Endothelial cell of umbilical vein (primary cell): Measurements from ENCODE around the gene TFDP2. TPM values are rescaled to one million over a fixed set of nuclear protein-coding genes. Genes with fewer than 3 reads are reported as not detected.

ENCODE experiments used
- BruUV-seq: library from RNA; stranded (reverse); fragments of 400-500 nt; replicated peaks from 2 replicates; lab custom pipeline; 2021; lab: Mats Ljungman, UMichigan
- CTCF ChIA-PET: fragments of 300-600, 350-600 bp; sonication (Branson Sonifier 250); formaldehyde crosslinking; loops from one replicate; lab custom pipeline; 2021; ENCODE audit warnings: antibody characterized with exemption, inconsistent platforms; lab: Charles Lee
- POLR2A ChIA-PET: fragments of 300-600, 350-600 bp; sonication (Branson Sonifier 250); formaldehyde crosslinking; loops from one replicate; lab custom pipeline; 2021; ENCODE audit warnings: antibody characterized with exemption, inconsistent platforms; lab: Charles Lee
- DNase-seq: peaks from one replicate; pipeline ENCODE4 v3.0.0-alpha.2; 2011; ENCODE audit warnings: low read depth, low spot score
- FAIRE-seq: peaks from 2 replicates; lab custom pipeline; 2011; peaks lifted over from hg19 to GRCh38; lab: Jason Lieb, UNC
- H2AFZ ChIP-seq: 2 replicates; pipeline ENCODE4 v1.6.0; 2012; ENCODE audit warnings: low read depth, low read length, control low read depth, inconsistent platforms
- H3K27ac ChIP-seq: 2 replicates; pipeline ENCODE4 v1.5.1; 2011; ENCODE audit warnings: low read depth, mild to moderate bottlenecking, control low read depth, low read length, moderate library complexity; ENCODE audit not compliant: insufficient read depth
- H3K27me3 ChIP-seq, 2 experiments: 2 replicates each; pipeline versions ENCODE4 v1.6.0 to v1.6.1; 2011; ENCODE audit warnings: low read length in 2 of 2, mixed read lengths in 1 of 2; ENCODE audit not compliant: control insufficient read depth in 2 of 2, insufficient read depth in 2 of 2
- H3K36me3 ChIP-seq, 2 experiments: 2 replicates in 1 of 2; 3 replicates in 1 of 2; pipeline ENCODE4 v1.5.1; 2011; ENCODE audit warnings: low read length in 2 of 2, mild to moderate bottlenecking in 1 of 2, moderate library complexity in 1 of 2; ENCODE audit not compliant: control insufficient read depth in 2 of 2, insufficient read depth in 2 of 2; ENCODE audit errors: extremely low read depth in 1 of 2
- H3K4me1 ChIP-seq: 3 replicates; pipeline ENCODE4 v1.5.1; 2011; ENCODE audit warnings: mild to moderate bottlenecking, low read length; ENCODE audit not compliant: control insufficient read depth, insufficient read depth; ENCODE audit errors: extremely low read depth
- H3K4me2 ChIP-seq: 2 replicates; pipeline ENCODE4 v1.6.1; 2011; ENCODE audit warnings: low read length, control low read depth, mixed read lengths; ENCODE audit not compliant: insufficient read depth
- H3K4me3 ChIP-seq, 3 experiments: fragments of 200-600 bp in 1 of 3; sonication (generic), shearing (Covaris generic) in 1 of 3; replicated peaks in 1 of 3; 2 replicates each; pipeline ENCODE4 v1.5.1; 2011 to 2016; ENCODE audit warnings: control low read depth in 3 of 3, low read length in 3 of 3, mild to moderate bottlenecking in 2 of 3, inconsistent platforms in 1 of 3, low read depth in 1 of 3, moderate library complexity in 1 of 3; ENCODE audit not compliant: insufficient read depth in 1 of 3
- H3K79me2 ChIP-seq: 2 replicates; pipeline ENCODE4 v1.6.0; 2012; ENCODE audit warnings: low read length, inconsistent platforms; ENCODE audit not compliant: control insufficient read depth, insufficient read depth
- H3K9ac ChIP-seq: replicated peaks from 2 replicates; pipeline ENCODE3; 2011; ENCODE audit warnings: low read length, control low read depth; ENCODE audit not compliant: insufficient read depth; ENCODE audit errors: extremely low read depth
- H3K9me1 ChIP-seq: replicated peaks from 3 replicates; pipeline ENCODE4 v1.6.0; 2011; ENCODE audit warnings: mild to moderate bottlenecking, low read length; ENCODE audit not compliant: control insufficient read depth, insufficient read depth; ENCODE audit errors: extremely low read depth
- H3K9me3 ChIP-seq: replicated peaks from 2 replicates; pipeline ENCODE4 v1.5.1; 2012; ENCODE audit warnings: low read length, inconsistent platforms; ENCODE audit not compliant: control insufficient read depth, insufficient read depth
- H4K20me1 ChIP-seq: replicated peaks from 2 replicates; pipeline ENCODE3; 2011; ENCODE audit warnings: mild to moderate bottlenecking, low read length; ENCODE audit not compliant: control insufficient read depth, insufficient read depth; ENCODE audit errors: extremely low read depth
- CTCF ChIP-seq, 2 donors: IDR thresholded peaks; 1 replicate in 1 of 2; 2 replicates in 1 of 2; pipeline ENCODE4 v1.5.1; 2011; ENCODE audit warnings: low read length in 2 of 2, mild to moderate bottlenecking in 2 of 2, moderate library complexity in 2 of 2, control low read depth in 1 of 2, inconsistent platforms in 1 of 2, low read depth in 1 of 2; ENCODE audit not compliant: insufficient read depth in 1 of 2; ENCODE audit errors: extremely low read depth in 1 of 2
- EZH2 ChIP-seq: IDR thresholded peaks from 2 replicates; pipeline ENCODE4 v1.6.1; 2012; ENCODE audit warnings: borderline replicate concordance, low read depth, mild to moderate bottlenecking, moderate library complexity, low read length, inconsistent platforms; ENCODE audit not compliant: severe bottlenecking
- FOS ChIP-seq: IDR thresholded peaks from 2 replicates; pipeline ENCODE4 v1.6.1; 2011; ENCODE audit warnings: mild to moderate bottlenecking, low read length, moderate library complexity, borderline replicate concordance; ENCODE audit not compliant: insufficient read depth
- GATA2 ChIP-seq: IDR thresholded peaks from 2 replicates; pipeline ENCODE4 v1.7.0; 2011; ENCODE audit warnings: low read depth, mild to moderate bottlenecking, moderate library complexity, mixed read lengths, low read length; ENCODE audit not compliant: insufficient read length, insufficient read depth
- JUN ChIP-seq: IDR thresholded peaks from 2 replicates; pipeline ENCODE4 v1.6.1; 2011; ENCODE audit warnings: borderline replicate concordance, low read depth; ENCODE audit not compliant: insufficient read length, insufficient read depth
- MAX ChIP-seq: IDR thresholded peaks from 2 replicates; pipeline ENCODE4 v1.6.1; 2011; ENCODE audit not compliant: insufficient read depth, insufficient read length
- MYC ChIP-seq: IDR thresholded peaks from one replicate; pipeline ENCODE4 v1.6.1; 2011; ENCODE audit warnings: mild to moderate bottlenecking, low read depth, low read length
- POLR2A ChIP-seq: IDR thresholded peaks from 2 replicates; pipeline ENCODE4 v1.6.1; 2012; ENCODE audit warnings: low read depth, mild to moderate bottlenecking, control low read depth, low read length
- POLR2AphosphoS5 ChIP-seq: IDR thresholded peaks from 2 replicates; pipeline ENCODE4 v1.6.1; 2012; ENCODE audit warnings: low read depth, mild to moderate bottlenecking, control low read depth, low read length, moderate library complexity; ENCODE audit not compliant: insufficient read depth
- dilution Hi-C: fragments of 300-500 bp; cut with MboI; formaldehyde crosslinking; loops from one replicate; pipeline ENCODE4 v1.15.0; 2019; ENCODE audit warnings: low sequenced_read_pairs; ENCODE audit not compliant: extremely low pct_ligation_motif_present
- intact Hi-C: fragments of 100-400 bp; cut with micrococcal nuclease; formaldehyde crosslinking; loops from one replicate; pipeline ENCODE4 v1.10.0; 2022
- polyA plus RNA-seq, 4 experiments: library from polyadenylated mRNA; depleted of rRNA in 3 of 4; stranded (reverse) in 3 of 4; unstranded in 1 of 4; fragments of >200 nt; gene quantifications; 2 replicates each; pipeline versions ENCODE4 v1.2.1 to v1.2.3, GENCODE V29; 2011 to 2012; ENCODE audit warnings: missing spikeins in 1 of 4
- total RNA-seq: library from RNA; stranded (reverse); gene quantifications from 2 replicates; pipeline ENCODE4 v1.2.3, GENCODE V29; 2021

The TFDP2 gene
- total and polyA plus RNA-seq, 2 donors (not counting 3 experiments of a cell fraction or from before 2014, with no cell fraction given): 8.5 to 21.5 TPM

GRCh38 chr3:141900343-141900742 lies 249.0 kb downstream of the TFDP2 start:
- no peak for TF ChIP-seq MAX
- Histone ChIP-seq H3K4me1 (no peaks in the 10 kb centered on the region), H3K9me3 (no peaks in the 10 kb centered on the region), H3K4me2 (no peak overlapping the region), H3K79me2 (peaks cover 58% of the 10 kb centered on the region), H3K4me3 (no peak overlapping the region), H3K36me3 (no peaks in the 10 kb centered on the region), H3K27me3 (no peaks in the 10 kb centered on the region), H4K20me1 (peaks cover 13% of the 10 kb centered on the region), H3K27ac (no peak overlapping the region), H2AFZ (no peak overlapping the region), H3K9ac (no peak overlapping the region), H3K9me1 (peaks cover 2% of the 10 kb centered on the region)
- DNase-seq (no peak), FAIRE-seq (no peak)
- ChIA-PET CTCF (interaction anchor here (0.9 to 1.3 kb wide), 4 partner anchors 8 to 20 kb away, joined by 3 to 5 read pairs (median 3); no protein-coding TSS in a partner anchor), POLR2A (no interaction called here)
- dilution Hi-C loops (no loop called here), intact Hi-C loops (no loop called here)
- BruUV-seq: no TSS peak

GRCh38 chr3:141898908-141899307 lies 250.4 kb downstream of the TFDP2 start:
- POLR2A ChIA-PET: no interaction called here
- Histone ChIP-seq H3K27ac (no peak overlapping the region), H2AFZ (no peak overlapping the region), H3K9ac (no peak overlapping the region), H3K36me3 (no peaks in the 10 kb centered on the region), H4K20me1 (peaks cover 13% of the 10 kb centered on the region), H3K9me3 (no peaks in the 10 kb centered on the region), H3K79me2 (peaks cover 69% of the 10 kb centered on the region), H3K4me3 (no peak overlapping the region), H3K27me3 (no peaks in the 10 kb centered on the region), H3K9me1 (peaks cover 2% of the 10 kb centered on the region), H3K4me2 (no peak overlapping the region), H3K4me1 (no peaks in the 10 kb centered on the region)
- no peak for TF ChIP-seq POLR2AphosphoS5
- TF ChIP-seq JUN: no peak
- no peak for TF ChIP-seq EZH2
- no peak for TF ChIP-seq CTCF (IDR thresholded peaks at IDR 0.05; ENCODE audit: extremely low read depth in 1 of 2, insufficient read depth in 1 of 2, low read depth in 1 of 2, low read length in 2 of 2)
- no peak for TF ChIP-seq POLR2A
- TF ChIP-seq MAX: no peak
- no peak for TF ChIP-seq MYC
- TF ChIP-seq FOS: no peak
- no peak for TF ChIP-seq GATA2
- CTCF ChIA-PET: no interaction called here
- no TSS peak for BruUV-seq
- FAIRE-seq: no peak
- intact Hi-C loops: no loop called here
- DNase-seq: no peak
- dilution Hi-C loops: no loop called here
